Astrocyte (in vitro differentiated cells and primary cell): ENCODE measurements around the gene AFF3.

Source experiments
- CTCF ChIP-seq: IDR thresholded peaks from 2 replicates; pipeline ENCODE4 v1.5.1; 2011; ENCODE audit warnings: low read depth, mild to moderate bottlenecking, inconsistent platforms, low read length, moderate library complexity; ENCODE audit not compliant: insufficient read depth
- EZH2 ChIP-seq: IDR thresholded peaks from 2 replicates; pipeline ENCODE4 v1.6.1; 2012; ENCODE audit warnings: mild to moderate bottlenecking, low read length, inconsistent platforms; ENCODE audit not compliant: insufficient read depth

- TF ChIP-seq CTCF: no peak
- no peak for TF ChIP-seq EZH2
Observed at GRCh38 chr2:100113990-100114433, 28.4 kb downstream of the AFF3 start.
